Hepatocyte (in vitro differentiated cells): ENCODE results near the gene SERPINA12. TPM values are rescaled to one million over a fixed set of nuclear protein-coding genes. Genes with fewer than 3 reads are reported as not detected.

Experiments used
- DNase-seq: peaks from one replicate; pipeline ENCODE4 v3.0.0-alpha.2; 2016; ENCODE audit warnings: low spot score
- H2AFZ ChIP-seq: fragments of 200-600 bp; sonication (generic); 2 replicates; pipeline ENCODE4 v1.6.0; 2016; ENCODE audit warnings: antibody characterized with exemption, mild to moderate bottlenecking
- H3K27ac ChIP-seq: fragments of 200-600 bp; sonication (generic); 2 replicates; pipeline ENCODE4 v1.5.1; 2016; ENCODE audit warnings: mild to moderate bottlenecking
- H3K27me3 ChIP-seq: fragments of 200-600 bp; sonication (generic); 2 replicates; pipeline ENCODE4 v1.6.1; 2016
- H3K36me3 ChIP-seq: fragments of 200-600 bp; sonication (generic); replicated peaks from 2 replicates; pipeline ENCODE4 v1.5.1; 2016; ENCODE audit warnings: low read depth; ENCODE audit not compliant: insufficient read depth
- H3K4me1 ChIP-seq: fragments of 200-600 bp; sonication (generic); 2 replicates; pipeline ENCODE4 v1.5.1; 2016; ENCODE audit warnings: mild to moderate bottlenecking, moderate library complexity; ENCODE audit not compliant: insufficient read depth
- H3K4me2 ChIP-seq: fragments of 200-600 bp; sonication (generic); 2 replicates; pipeline ENCODE4 v1.6.0; 2016
- H3K4me3 ChIP-seq: fragments of 200-600 bp; sonication (generic); 2 replicates; pipeline ENCODE4 v1.5.1; 2016; ENCODE audit warnings: mild to moderate bottlenecking
- H3K79me2 ChIP-seq: fragments of 200-600 bp; sonication (generic); 2 replicates; pipeline ENCODE4 v1.6.0; 2017; ENCODE audit warnings: mild to moderate bottlenecking
- H3K9me2 ChIP-seq: fragments of 200-600 bp; sonication (generic); replicated peaks from 2 replicates; pipeline ENCODE4 v1.6.0; 2017; ENCODE audit warnings: mild to moderate bottlenecking; ENCODE audit not compliant: insufficient read depth
- H3K9me3 ChIP-seq: fragments of 200-600 bp; sonication (generic); 2 replicates; pipeline ENCODE4 v1.5.1; 2016; ENCODE audit warnings: low read depth, mild to moderate bottlenecking
- H4K20me1 ChIP-seq: fragments of 200-600 bp; sonication (generic); 2 replicates; pipeline ENCODE4 v1.6.0; 2016; ENCODE audit warnings: mild to moderate bottlenecking; ENCODE audit not compliant: insufficient read depth, poor library complexity, severe bottlenecking
- EZH2 ChIP-seq: fragments of 200-600 bp; sonication (generic); IDR thresholded peaks from 2 replicates; pipeline ENCODE4 v1.6.1; 2016; ENCODE audit warnings: antibody characterized with exemption, mild to moderate bottlenecking, borderline replicate concordance
- EZH2phosphoT487 ChIP-seq: fragments of 200-600 bp; sonication (generic); IDR thresholded peaks from one replicate; pipeline ENCODE4 v1.6.1; 2018; ENCODE audit warnings: antibody characterized with exemption, mild to moderate bottlenecking, low read depth, moderate library complexity; ENCODE audit not compliant: unreplicated experiment, severe bottlenecking
- WGBS: methylation state at CpG from one replicate; pipeline ENCODE4 v1.1.6; 2016; ENCODE audit warnings: low lambda C conversion rate; ENCODE audit errors: missing lambda C conversion rate; 5-methylcytosine and 5-hydroxymethylcytosine counted together
- polyA plus RNA-seq: library from polyadenylated mRNA; unstranded; fragments of >200 nt; fragmentation: Nextera tagmentation; extraction: Ambion mirVana; gene quantifications from 2 replicates; pipeline ENCODE4 v1.2.1, GENCODE V29; 2016
- total RNA-seq: library from RNA; depleted of rRNA; stranded (reverse); fragments of >200 nt; gene quantifications from 2 replicates; pipeline ENCODE4 v1.2.3, GENCODE V29; 2014
- TF ChIP-seq, protein P1 (sequence below): fragments of 200-600 bp; sonication (generic); IDR thresholded peaks from 2 replicates; pipeline ENCODE4 v1.5.1; 2016; ENCODE audit warnings: antibody characterized with exemption, mild to moderate bottlenecking; ENCODE audit not compliant: poor library complexity

Gene SERPINA12, protein sequence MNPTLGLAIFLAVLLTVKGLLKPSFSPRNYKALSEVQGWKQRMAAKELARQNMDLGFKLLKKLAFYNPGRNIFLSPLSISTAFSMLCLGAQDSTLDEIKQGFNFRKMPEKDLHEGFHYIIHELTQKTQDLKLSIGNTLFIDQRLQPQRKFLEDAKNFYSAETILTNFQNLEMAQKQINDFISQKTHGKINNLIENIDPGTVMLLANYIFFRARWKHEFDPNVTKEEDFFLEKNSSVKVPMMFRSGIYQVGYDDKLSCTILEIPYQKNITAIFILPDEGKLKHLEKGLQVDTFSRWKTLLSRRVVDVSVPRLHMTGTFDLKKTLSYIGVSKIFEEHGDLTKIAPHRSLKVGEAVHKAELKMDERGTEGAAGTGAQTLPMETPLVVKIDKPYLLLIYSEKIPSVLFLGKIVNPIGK
- total RNA-seq (0.60 TPM in 1 of 2 replicates, not detected in the other), polyA plus RNA-seq (0.25 and 0.90 TPM in 2 replicates)

DNA sequence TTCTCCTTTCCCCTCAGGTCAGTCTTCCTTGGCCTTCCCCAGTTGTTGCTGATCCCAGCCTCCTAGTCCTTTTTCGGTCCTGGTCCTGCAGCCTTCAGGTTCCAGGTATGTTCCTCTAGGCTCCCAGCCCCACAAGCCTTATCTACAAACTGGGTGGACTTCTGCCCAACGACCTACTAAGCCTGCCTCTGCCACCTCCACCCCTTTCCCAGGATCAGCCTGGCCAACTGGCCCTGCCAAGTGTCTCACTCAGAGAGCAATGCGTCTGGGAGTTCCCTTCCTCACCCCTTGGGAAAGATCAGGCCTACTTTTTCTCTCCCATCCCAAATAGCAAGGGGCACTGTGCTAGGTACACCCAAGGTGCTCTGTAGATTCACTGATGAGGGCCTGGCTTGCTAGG is at the start of gene SERPINA12:
Gene SERPINA12, minus strand, starts transcription at position 114 of the 400 bp plus-strand sequence. CDS start 11,072 bp downstream, outside the sequence.
- Histone ChIP-seq H3K9me2 (no peaks in the 10 kb centered on the region), H3K4me1 (no peaks in the 10 kb centered on the region), H3K79me2 (no peaks in the 10 kb centered on the region), H3K4me2 (no peak within 1 kb of the TSS), H2AFZ (no peak within 1 kb of the TSS), H3K27me3 (peaks cover 4% of the 10 kb centered on the region), H3K4me3 (no peak within 1 kb of the TSS), H4K20me1 (no peaks in the 10 kb centered on the region), H3K36me3 (no peaks in the 10 kb centered on the region), H3K9me3 (no peaks in the 10 kb centered on the region), H3K27ac (no peak within 1 kb of the TSS)
- TF ChIP-seq EZH2phosphoT487 (no peak), EZH2 (no peak)
- TF ChIP-seq, protein P1, sequence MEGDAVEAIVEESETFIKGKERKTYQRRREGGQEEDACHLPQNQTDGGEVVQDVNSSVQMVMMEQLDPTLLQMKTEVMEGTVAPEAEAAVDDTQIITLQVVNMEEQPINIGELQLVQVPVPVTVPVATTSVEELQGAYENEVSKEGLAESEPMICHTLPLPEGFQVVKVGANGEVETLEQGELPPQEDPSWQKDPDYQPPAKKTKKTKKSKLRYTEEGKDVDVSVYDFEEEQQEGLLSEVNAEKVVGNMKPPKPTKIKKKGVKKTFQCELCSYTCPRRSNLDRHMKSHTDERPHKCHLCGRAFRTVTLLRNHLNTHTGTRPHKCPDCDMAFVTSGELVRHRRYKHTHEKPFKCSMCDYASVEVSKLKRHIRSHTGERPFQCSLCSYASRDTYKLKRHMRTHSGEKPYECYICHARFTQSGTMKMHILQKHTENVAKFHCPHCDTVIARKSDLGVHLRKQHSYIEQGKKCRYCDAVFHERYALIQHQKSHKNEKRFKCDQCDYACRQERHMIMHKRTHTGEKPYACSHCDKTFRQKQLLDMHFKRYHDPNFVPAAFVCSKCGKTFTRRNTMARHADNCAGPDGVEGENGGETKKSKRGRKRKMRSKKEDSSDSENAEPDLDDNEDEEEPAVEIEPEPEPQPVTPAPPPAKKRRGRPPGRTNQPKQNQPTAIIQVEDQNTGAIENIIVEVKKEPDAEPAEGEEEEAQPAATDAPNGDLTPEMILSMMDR, result no peak
- DNase-seq, result no peak
- 74% methylated on average over 3 of the region's 3 CpGs for WGBS

DNA sequence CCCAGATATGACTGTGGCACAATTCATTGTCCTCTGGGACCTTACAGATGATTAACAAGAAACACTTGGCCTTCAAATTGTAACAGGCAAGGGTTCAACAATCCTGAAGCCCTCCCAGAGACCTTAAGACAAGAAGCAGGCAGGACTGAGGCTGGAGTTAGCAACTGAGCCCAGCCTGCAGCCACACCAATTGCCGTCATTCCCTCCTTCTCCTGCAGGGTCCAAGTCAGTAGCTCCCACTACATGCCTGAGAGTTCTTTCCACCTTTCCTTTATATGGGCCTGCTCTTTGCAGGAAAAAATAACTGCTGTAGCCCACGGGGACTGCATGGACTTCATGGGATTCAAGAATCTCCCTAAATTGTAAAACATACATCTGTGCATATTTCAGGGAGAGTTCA is 49.6 kb upstream of the SERPINA12 start:
- Histone ChIP-seq H3K4me3 (no peak overlapping the region), H3K36me3 (no peaks in the 10 kb centered on the region), H3K27ac (no peak overlapping the region), H3K9me2 (no peaks in the 10 kb centered on the region), H3K79me2 (no peaks in the 10 kb centered on the region), H3K27me3 (no peaks in the 10 kb centered on the region), H3K4me2 (no peak overlapping the region), H4K20me1 (no peaks in the 10 kb centered on the region), H3K4me1 (peaks cover 8% of the 10 kb centered on the region), H3K9me3 (peaks cover 5% of the 10 kb centered on the region), H2AFZ (no peak overlapping the region)
- 84% methylated on average over 2 of the region's 2 CpGs for WGBS
- DNase-seq, result no peak
- no peak for TF ChIP-seq EZH2phosphoT487
- TF ChIP-seq, protein P1, result no peak
- TF ChIP-seq EZH2, result no peak

DNA sequence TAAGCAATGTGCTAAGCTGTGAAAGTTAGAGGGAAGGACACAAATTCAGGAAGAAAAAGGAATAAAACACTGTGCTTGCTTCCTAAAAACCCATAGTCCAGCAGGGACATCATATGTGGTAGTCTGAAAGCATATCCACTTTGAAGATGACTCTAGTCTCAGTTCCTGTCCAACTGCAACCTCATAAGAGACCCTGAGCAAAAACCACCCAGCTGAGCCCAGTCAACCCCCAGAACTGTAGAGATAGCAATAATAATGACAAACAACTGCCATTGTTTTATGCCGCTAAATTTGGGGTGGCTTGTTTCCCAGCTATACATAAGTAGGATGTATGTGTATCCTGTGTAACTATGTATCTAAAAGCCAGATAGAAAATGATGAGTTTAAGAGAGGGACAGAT is 48.1 kb upstream of the SERPINA12 start:
- H3K4me3 ChIP-seq, result no peak overlapping the region
- H2AFZ ChIP-seq, result no peak overlapping the region
- no peaks in the 10 kb centered on the region for H3K36me3 ChIP-seq
- H3K9me3 ChIP-seq, result peaks cover 5% of the 10 kb centered on the region
- H3K4me2 ChIP-seq, result no peak overlapping the region
- H4K20me1 ChIP-seq, result no peaks in the 10 kb centered on the region
- TF ChIP-seq EZH2phosphoT487 (no peak), EZH2 (no peak)
- TF ChIP-seq, protein P1, result no peak
- H3K27ac ChIP-seq, result no peak overlapping the region
- 96% methylated on average over 1 of the region's 1 CpG for WGBS
- H3K27me3 ChIP-seq, result no peaks in the 10 kb centered on the region
- H3K79me2 ChIP-seq, result no peaks in the 10 kb centered on the region
- H3K4me1 ChIP-seq, result peaks cover 8% of the 10 kb centered on the region
- no peaks in the 10 kb centered on the region for H3K9me2 ChIP-seq
- DNase-seq, result no peak
